Endothelial cell of umbilical vein (primary cell): Measurements from ENCODE around the gene AKT1. TPM values are rescaled to one million over a fixed set of nuclear protein-coding genes. Genes with fewer than 3 reads are reported as not detected.
A peak's percentile ranks its signal among the peaks of the same experiment; 100 is the strongest.

Source experiments
- BruUV-seq: library from RNA; stranded (reverse); fragments of 400-500 nt; replicated peaks from 2 replicates; lab custom pipeline; 2021; lab: Mats Ljungman, UMichigan
- CTCF ChIA-PET: fragments of 300-600, 350-600 bp; sonication (Branson Sonifier 250); formaldehyde crosslinking; loops from one replicate; lab custom pipeline; 2021; ENCODE audit warnings: antibody characterized with exemption, inconsistent platforms; lab: Charles Lee
- POLR2A ChIA-PET: fragments of 300-600, 350-600 bp; sonication (Branson Sonifier 250); formaldehyde crosslinking; loops from one replicate; lab custom pipeline; 2021; ENCODE audit warnings: antibody characterized with exemption, inconsistent platforms; lab: Charles Lee
- DNase-seq: peaks from one replicate; pipeline ENCODE4 v3.0.0-alpha.2; 2011; ENCODE audit warnings: low read depth, low spot score
- FAIRE-seq: peaks from 2 replicates; lab custom pipeline; 2011; peaks lifted over from hg19 to GRCh38; lab: Jason Lieb, UNC
- H2AFZ ChIP-seq: 2 replicates; pipeline ENCODE4 v1.6.0; 2012; ENCODE audit warnings: low read depth, low read length, control low read depth, inconsistent platforms
- H3K27ac ChIP-seq: 2 replicates; pipeline ENCODE4 v1.5.1; 2011; ENCODE audit warnings: low read depth, mild to moderate bottlenecking, control low read depth, low read length, moderate library complexity; ENCODE audit not compliant: insufficient read depth
- H3K27me3 ChIP-seq, 2 experiments: 2 replicates each; pipeline versions ENCODE4 v1.6.0 to v1.6.1; 2011; ENCODE audit warnings: low read length in 2 of 2, mixed read lengths in 1 of 2; ENCODE audit not compliant: control insufficient read depth in 2 of 2, insufficient read depth in 2 of 2
- H3K36me3 ChIP-seq, 2 experiments: 2 replicates in 1 of 2; 3 replicates in 1 of 2; pipeline ENCODE4 v1.5.1; 2011; ENCODE audit warnings: low read length in 2 of 2, mild to moderate bottlenecking in 1 of 2, moderate library complexity in 1 of 2; ENCODE audit not compliant: control insufficient read depth in 2 of 2, insufficient read depth in 2 of 2; ENCODE audit errors: extremely low read depth in 1 of 2
- H3K4me1 ChIP-seq: 3 replicates; pipeline ENCODE4 v1.5.1; 2011; ENCODE audit warnings: mild to moderate bottlenecking, low read length; ENCODE audit not compliant: control insufficient read depth, insufficient read depth; ENCODE audit errors: extremely low read depth
- H3K4me2 ChIP-seq: 2 replicates; pipeline ENCODE4 v1.6.1; 2011; ENCODE audit warnings: low read length, control low read depth, mixed read lengths; ENCODE audit not compliant: insufficient read depth
- H3K4me3 ChIP-seq, 3 experiments: fragments of 200-600 bp in 1 of 3; sonication (generic), shearing (Covaris generic) in 1 of 3; replicated peaks in 1 of 3; 2 replicates each; pipeline ENCODE4 v1.5.1; 2011 to 2016; ENCODE audit warnings: control low read depth in 3 of 3, low read length in 3 of 3, mild to moderate bottlenecking in 2 of 3, inconsistent platforms in 1 of 3, low read depth in 1 of 3, moderate library complexity in 1 of 3; ENCODE audit not compliant: insufficient read depth in 1 of 3
- H3K79me2 ChIP-seq: 2 replicates; pipeline ENCODE4 v1.6.0; 2012; ENCODE audit warnings: low read length, inconsistent platforms; ENCODE audit not compliant: control insufficient read depth, insufficient read depth
- H3K9ac ChIP-seq: replicated peaks from 2 replicates; pipeline ENCODE3; 2011; ENCODE audit warnings: low read length, control low read depth; ENCODE audit not compliant: insufficient read depth; ENCODE audit errors: extremely low read depth
- H3K9me1 ChIP-seq: replicated peaks from 3 replicates; pipeline ENCODE4 v1.6.0; 2011; ENCODE audit warnings: mild to moderate bottlenecking, low read length; ENCODE audit not compliant: control insufficient read depth, insufficient read depth; ENCODE audit errors: extremely low read depth
- H3K9me3 ChIP-seq: replicated peaks from 2 replicates; pipeline ENCODE4 v1.5.1; 2012; ENCODE audit warnings: low read length, inconsistent platforms; ENCODE audit not compliant: control insufficient read depth, insufficient read depth
- H4K20me1 ChIP-seq: replicated peaks from 2 replicates; pipeline ENCODE3; 2011; ENCODE audit warnings: mild to moderate bottlenecking, low read length; ENCODE audit not compliant: control insufficient read depth, insufficient read depth; ENCODE audit errors: extremely low read depth
- EZH2 ChIP-seq: IDR thresholded peaks from 2 replicates; pipeline ENCODE4 v1.6.1; 2012; ENCODE audit warnings: borderline replicate concordance, low read depth, mild to moderate bottlenecking, moderate library complexity, low read length, inconsistent platforms; ENCODE audit not compliant: severe bottlenecking
- MYC ChIP-seq: IDR thresholded peaks from one replicate; pipeline ENCODE4 v1.6.1; 2011; ENCODE audit warnings: mild to moderate bottlenecking, low read depth, low read length
- POLR2A ChIP-seq: IDR thresholded peaks from 2 replicates; pipeline ENCODE4 v1.6.1; 2012; ENCODE audit warnings: low read depth, mild to moderate bottlenecking, control low read depth, low read length
- dilution Hi-C: fragments of 300-500 bp; cut with MboI; formaldehyde crosslinking; loops from one replicate; pipeline ENCODE4 v1.15.0; 2019; ENCODE audit warnings: low sequenced_read_pairs; ENCODE audit not compliant: extremely low pct_ligation_motif_present
- intact Hi-C: fragments of 100-400 bp; cut with micrococcal nuclease; formaldehyde crosslinking; loops from one replicate; pipeline ENCODE4 v1.10.0; 2022
- polyA plus RNA-seq, 4 experiments: library from polyadenylated mRNA; depleted of rRNA in 3 of 4; stranded (reverse) in 3 of 4; unstranded in 1 of 4; fragments of >200 nt; gene quantifications; 2 replicates each; pipeline versions ENCODE4 v1.2.1 to v1.2.3, GENCODE V29; 2011 to 2012; ENCODE audit warnings: missing spikeins in 1 of 4
- total RNA-seq: library from RNA; stranded (reverse); gene quantifications from 2 replicates; pipeline ENCODE4 v1.2.3, GENCODE V29; 2021
- TF ChIP-seq, protein P1 (sequence below): IDR thresholded peaks from 2 replicates; pipeline ENCODE4 v1.6.1; 2011; ENCODE audit not compliant: insufficient read depth, insufficient read length

The AKT1 gene
- total and polyA plus RNA-seq, 2 donors (not counting 3 experiments of a cell fraction or from before 2014, with no cell fraction given): 177 to 191 TPM

DNA sequence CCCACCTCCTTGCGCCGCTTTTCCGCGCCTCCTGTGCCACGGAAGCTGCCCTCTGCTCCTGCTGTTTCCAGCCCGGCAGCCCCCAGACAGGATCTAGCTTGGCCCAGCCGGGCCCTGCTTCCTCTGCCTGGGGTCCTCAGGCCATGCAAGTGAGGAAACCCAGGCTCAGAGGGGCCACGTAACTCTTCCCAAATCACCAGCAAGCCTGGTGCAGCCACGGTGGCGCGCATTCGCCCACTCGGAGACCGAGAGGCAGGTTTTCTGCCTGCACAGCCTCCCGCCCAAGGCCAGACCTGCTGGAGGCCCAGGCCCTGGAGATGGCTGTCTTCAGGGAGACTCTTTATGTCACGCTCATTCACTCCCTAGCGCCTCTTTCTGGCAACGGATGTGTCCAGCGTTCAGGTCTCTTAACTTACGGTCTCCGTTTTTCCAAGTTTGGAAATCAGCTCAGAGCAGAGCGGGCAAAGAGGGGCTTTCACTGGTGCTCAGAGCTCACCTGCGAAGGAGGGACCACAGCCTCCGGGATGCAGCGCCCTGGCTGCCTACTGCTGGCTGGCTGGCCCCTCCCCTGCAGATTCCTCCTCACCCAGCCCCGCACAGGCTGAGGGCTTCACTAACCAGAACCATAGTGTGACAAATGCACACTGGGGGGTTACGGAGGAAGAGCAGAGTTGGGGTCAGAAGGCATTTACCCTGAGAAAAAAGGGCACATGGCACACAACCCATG lies 48.9 kb upstream of the AKT1 start:
- no peak overlapping the region for H3K4me3 ChIP-seq
- H3K36me3 ChIP-seq: no peaks in the 10 kb centered on the region
- BruUV-seq: no TSS peak
- peaks cover 45 to 55% of the 10 kb centered on the region in 2 experiments for H3K27me3 ChIP-seq
- H3K79me2 ChIP-seq: no peaks in the 10 kb centered on the region
- CTCF ChIA-PET: interaction anchor here (0.6 kb wide), 1 partner anchor 18 kb away, joined by 3 read pairs; no protein-coding TSS in a partner anchor
- no peaks in the 10 kb centered on the region for H3K9me1 ChIP-seq
- H3K27ac ChIP-seq: no peak overlapping the region
- H3K4me1 ChIP-seq: no peaks in the 10 kb centered on the region
- intact Hi-C loops: no loop called here
- H4K20me1 ChIP-seq: no peaks in the 10 kb centered on the region
- dilution Hi-C loops: no loop called here
- FAIRE-seq: no peak
- H2AFZ ChIP-seq: no peak overlapping the region
- no peak overlapping the region for H3K4me2 ChIP-seq
- POLR2A ChIA-PET: no interaction called here
- no peak for DNase-seq
- no peaks in the 10 kb centered on the region for H3K9me3 ChIP-seq
- no peak for TF ChIP-seq MYC
- TF ChIP-seq, protein P1, sequence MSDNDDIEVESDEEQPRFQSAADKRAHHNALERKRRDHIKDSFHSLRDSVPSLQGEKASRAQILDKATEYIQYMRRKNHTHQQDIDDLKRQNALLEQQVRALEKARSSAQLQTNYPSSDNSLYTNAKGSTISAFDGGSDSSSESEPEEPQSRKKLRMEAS: no peak
- H3K9ac ChIP-seq: no peak overlapping the region

DNA sequence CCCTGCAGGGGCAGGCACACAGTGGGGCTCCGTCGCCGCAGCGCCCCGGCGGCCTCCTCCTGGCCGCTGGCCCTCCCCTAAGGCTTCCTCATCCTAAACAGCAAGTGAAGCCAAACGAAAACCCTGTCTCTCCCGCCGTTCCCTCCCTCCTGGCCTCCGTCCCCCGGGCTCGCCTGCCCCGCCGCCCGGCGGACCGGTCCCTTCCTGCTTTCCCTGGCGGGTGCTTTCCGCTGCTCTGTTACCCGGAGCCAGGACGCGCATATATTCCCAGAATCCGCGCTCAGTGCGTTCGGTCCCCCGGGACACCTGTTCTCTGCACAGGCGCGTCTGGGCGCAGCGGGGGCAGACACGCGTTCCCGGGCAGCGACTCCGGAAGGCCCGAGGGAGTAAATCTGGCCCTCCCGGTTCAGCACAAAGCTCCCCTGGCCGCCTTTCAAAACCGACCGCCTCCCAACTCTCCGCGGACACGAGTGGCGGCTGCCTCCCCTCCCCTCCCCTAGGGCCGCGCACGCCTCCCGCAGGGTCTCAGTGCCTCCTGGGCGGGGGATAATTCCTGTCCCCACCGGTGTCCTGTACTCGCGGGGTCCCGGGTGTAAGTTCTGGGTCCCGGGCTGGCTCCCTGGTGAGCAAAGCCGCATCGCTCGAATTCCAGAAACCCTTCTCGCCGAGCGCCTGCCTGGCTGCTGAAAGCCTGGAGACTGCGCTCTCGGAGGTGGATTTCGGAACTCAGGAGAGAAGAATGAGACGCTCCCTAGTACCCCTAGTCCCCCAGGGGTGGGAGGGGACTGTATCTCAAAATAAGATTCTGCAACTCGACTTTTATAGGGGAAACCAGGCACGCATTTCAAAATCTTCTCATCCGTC lies 48.1 kb upstream of the AKT1 start:
- Histone ChIP-seq H3K27me3 (peaks cover 45 to 55% of the 10 kb centered on the region in 2 experiments), H3K9ac (no peak overlapping the region), H3K4me1 (no peaks in the 10 kb centered on the region), H2AFZ (no peak overlapping the region), H4K20me1 (no peaks in the 10 kb centered on the region), H3K36me3 (no peaks in the 10 kb centered on the region), H3K9me3 (no peaks in the 10 kb centered on the region), H3K27ac (no peak overlapping the region), H3K4me3 (no peak overlapping the region), H3K9me1 (no peaks in the 10 kb centered on the region), H3K4me2 (no peak overlapping the region), H3K79me2 (no peaks in the 10 kb centered on the region)
- DNase-seq: no peak
- ChIA-PET POLR2A (no interaction called here), CTCF (interaction anchor here (0.6 to 1.7 kb wide), 2 partner anchors 17 to 18 kb away, joined by 3 to 6 read pairs; no protein-coding TSS in a partner anchor)
- FAIRE-seq: no peak
- intact Hi-C loops: no loop called here
- dilution Hi-C loops: no loop called here
- TF ChIP-seq EZH2 (peak; percentile 96), POLR2A (no peak)
- no TSS peak for BruUV-seq
